Measurements from ENCODE around the gene ANKRD10.

The ANKRD10 gene

GRCh38 chr13:110888390-110888789, 26.5 kb downstream of the ANKRD10 start:
- no peak for TF ChIP-seq ZNF274 (IDR thresholded peaks at IDR 0.05; ENCODE audit: low read depth, low read length)
- H3K4me3 ChIP-seq (ENCODE audit: low read length) = no peak overlapping the region

- no peak for TF ChIP-seq ZNF274 (IDR thresholded peaks at IDR 0.05; ENCODE audit: low read depth, low read length)
Observed at GRCh38 chr13:110887597-110888333, 27.1 kb downstream of the ANKRD10 start.

DNA sequence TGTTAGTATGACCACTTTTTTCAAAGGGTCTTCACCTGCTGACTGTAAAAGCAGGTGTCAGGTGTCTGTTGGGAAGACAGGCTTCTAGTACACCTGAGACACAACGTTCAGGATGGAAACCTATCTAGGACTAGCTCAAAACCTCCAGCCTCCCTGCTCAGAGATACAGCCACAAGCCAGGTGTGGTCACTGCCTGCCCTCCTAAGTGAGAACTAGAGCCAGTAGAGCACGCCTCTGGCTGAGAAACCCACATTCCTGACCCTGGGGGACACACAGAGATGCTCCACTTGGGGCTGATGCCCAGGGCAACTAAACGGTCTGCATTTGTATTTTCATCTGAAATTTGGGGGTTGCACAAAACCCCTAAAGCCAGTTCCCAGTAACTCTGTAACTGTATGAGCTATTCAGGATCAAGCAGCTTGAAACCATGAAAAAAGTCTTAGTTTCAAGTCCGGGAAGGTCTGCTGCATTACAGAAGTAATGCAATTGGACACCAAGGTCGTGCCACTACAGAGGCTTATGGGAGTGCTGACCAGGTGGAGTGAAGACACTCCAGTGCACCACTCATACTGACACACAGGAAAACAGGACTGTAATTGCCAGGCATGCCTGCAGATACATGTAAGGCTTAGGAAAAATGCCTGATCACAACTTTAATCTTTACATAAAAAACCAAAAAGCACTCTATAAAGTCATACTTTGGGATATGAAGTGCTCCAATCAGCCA, 27.8 kb downstream of the ANKRD10 start:
- no peak for TF ChIP-seq ZNF274 (IDR thresholded peaks at IDR 0.05; ENCODE audit: low read depth, low read length)
- H3K4me3 ChIP-seq (ENCODE audit: low read length) = no peak overlapping the region

More at GRCh38 chr13:110887597-110888333, 27.1 kb downstream of the ANKRD10 start:
- H3K4me3 ChIP-seq (ENCODE audit: low read length) = no peak overlapping the region

DNA sequence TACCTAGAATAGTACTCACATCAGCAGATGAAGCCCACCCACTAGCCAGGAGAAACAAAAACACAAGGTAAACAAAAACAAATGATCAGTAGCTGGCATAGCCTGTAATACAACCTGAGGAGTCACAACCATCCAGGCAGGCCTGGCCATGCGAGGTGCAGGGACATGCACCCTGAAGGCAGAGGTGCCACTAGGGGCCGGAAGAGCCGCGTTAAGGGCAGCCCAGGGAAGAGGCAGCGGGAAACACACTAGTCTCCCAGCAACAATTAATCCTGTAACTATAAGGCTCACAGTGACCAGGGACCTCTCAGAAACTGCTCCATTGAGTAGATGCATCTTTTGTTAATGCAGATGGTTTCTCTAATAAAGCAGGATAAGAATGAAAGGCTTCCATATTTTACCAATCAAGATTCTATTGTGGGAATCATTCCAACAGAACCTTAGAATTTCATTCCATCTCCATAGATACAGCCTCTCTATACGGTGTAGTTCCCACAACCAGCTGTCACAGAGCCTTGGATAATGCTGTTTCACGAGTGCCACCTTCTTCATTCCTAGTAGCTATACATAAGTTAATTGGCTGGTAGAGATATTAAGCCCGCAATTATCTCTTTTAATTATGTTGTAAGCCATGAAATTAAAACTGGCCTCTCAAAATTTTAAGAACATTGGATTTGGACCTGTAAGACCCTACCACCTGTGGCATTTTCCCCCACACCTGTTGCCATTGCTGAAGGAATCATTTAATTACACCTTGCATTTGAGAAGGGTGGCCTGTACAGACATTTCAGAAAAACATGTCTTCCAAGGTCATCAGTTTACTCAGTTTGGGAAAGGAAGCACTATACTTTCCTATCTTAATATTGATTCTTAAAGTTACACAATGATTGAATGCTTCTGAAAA, 28.7 kb downstream of the ANKRD10 start:
- no peak overlapping the region for H3K4me3 ChIP-seq (ENCODE audit: low read length)
- no peak for TF ChIP-seq ZNF274 (IDR thresholded peaks at IDR 0.05; ENCODE audit: low read depth, low read length)

DNA sequence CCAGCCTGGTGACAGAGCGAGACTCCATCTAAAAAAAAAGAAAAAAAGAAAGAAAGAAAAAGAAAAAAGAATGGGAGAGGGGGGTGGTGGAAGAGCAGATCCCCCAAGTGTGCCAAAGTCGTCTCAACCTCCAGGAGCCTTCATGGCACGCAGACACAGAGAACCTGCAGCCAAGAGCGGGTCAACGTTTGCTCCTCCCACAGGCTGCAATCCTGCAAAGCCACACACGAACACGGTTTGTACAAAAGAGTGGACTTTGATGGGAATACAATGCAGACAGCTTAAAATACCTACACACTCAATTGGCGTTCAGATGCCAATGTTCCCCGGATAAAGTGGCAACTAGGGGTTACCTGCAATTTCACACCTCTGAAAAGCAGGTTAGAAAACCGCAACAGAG, 29.4 kb downstream of the ANKRD10 start:
- H3K4me3 ChIP-seq (ENCODE audit: low read length) = no peak overlapping the region
- TF ChIP-seq ZNF274 (IDR thresholded peaks at IDR 0.05; ENCODE audit: low read depth, low read length) = no peak

- no peak for TF ChIP-seq ZNF274 (IDR thresholded peaks at IDR 0.05; ENCODE audit: low read depth, low read length)
- H3K4me3 ChIP-seq (ENCODE audit: low read length) = no peak overlapping the region
Observed at GRCh38 chr13:110884517-110884916, 30.4 kb downstream of the ANKRD10 start.

DNA sequence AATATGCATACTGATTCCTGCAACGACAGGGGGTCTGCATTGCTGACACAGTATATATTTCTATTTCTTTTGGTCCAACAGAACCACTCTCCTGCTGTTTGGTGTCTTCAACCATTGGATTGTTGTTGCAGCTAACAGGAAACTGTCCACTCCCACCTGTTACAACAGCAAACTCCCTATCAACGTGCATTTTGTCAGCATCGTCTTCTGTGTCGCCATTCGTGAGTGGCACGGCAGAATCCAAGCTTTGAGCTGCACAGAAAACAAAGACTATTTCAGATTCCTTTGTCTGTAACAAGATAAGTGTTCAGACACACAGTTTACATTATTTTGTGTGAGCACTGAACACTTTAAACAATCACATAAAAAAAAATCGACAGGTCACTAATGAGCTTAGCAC, 31.3 kb downstream of the ANKRD10 start:
- no peak overlapping the region for H3K4me3 ChIP-seq (ENCODE audit: low read length)
- TF ChIP-seq ZNF274 (IDR thresholded peaks at IDR 0.05; ENCODE audit: low read depth, low read length) = no peak

DNA sequence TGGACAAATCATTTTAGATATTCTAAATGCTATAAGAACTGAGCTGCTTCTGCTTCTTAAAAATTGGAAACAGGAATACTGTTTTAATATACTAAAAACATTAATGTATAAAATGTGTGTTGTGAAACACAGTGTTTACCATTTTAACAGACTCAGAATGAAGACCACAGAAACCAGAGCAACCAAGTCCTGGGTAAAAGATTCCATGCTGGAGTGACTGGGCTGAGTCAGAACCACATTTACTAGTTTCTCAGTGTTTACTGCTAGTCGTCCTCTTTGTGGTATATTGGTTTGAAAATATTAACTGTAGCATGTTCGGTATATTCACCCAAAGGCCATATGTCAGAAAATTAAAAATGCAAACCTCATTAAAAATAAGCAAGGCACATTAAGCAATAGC, 31.9 kb downstream of the ANKRD10 start:
- no peak for TF ChIP-seq ZNF274 (IDR thresholded peaks at IDR 0.05; ENCODE audit: low read depth, low read length)
- no peak overlapping the region for H3K4me3 ChIP-seq (ENCODE audit: low read length)

GRCh38 chr13:110881839-110882627, 32.8 kb downstream of the ANKRD10 start:
- no peak for TF ChIP-seq ZNF274 (IDR thresholded peaks at IDR 0.05; ENCODE audit: low read depth, low read length)
- no peak overlapping the region for H3K4me3 ChIP-seq (ENCODE audit: low read length)

- H3K4me3 ChIP-seq (ENCODE audit: low read length) = no peak overlapping the region
Observed at GRCh38 chr13:110880627-110881026, 34.2 kb downstream of the ANKRD10 start.

GRCh38 chr13:110879482-110879881, 35.4 kb downstream of the ANKRD10 start:
- no peak overlapping the region for H3K4me3 ChIP-seq (ENCODE audit: low read length)
- no peak for TF ChIP-seq ZNF274 (IDR thresholded peaks at IDR 0.05; ENCODE audit: low read depth, low read length)

More at GRCh38 chr13:110880627-110881026, 34.2 kb downstream of the ANKRD10 start:
- no peak for TF ChIP-seq ZNF274 (IDR thresholded peaks at IDR 0.05; ENCODE audit: low read depth, low read length)

- H3K4me3 ChIP-seq (ENCODE audit: low read length) = no peak overlapping the region
Observed at GRCh38 chr13:110877737-110878258, 37.1 kb downstream of the ANKRD10 start.

GRCh38 chr13:110876609-110877008, 38.3 kb downstream of the ANKRD10 start:
- TF ChIP-seq ZNF274 (IDR thresholded peaks at IDR 0.05; ENCODE audit: low read depth, low read length) = no peak
- H3K4me3 ChIP-seq (ENCODE audit: low read length) = no peak overlapping the region

More at GRCh38 chr13:110877737-110878258, 37.1 kb downstream of the ANKRD10 start:
- no peak for TF ChIP-seq ZNF274 (IDR thresholded peaks at IDR 0.05; ENCODE audit: low read depth, low read length)
